Neural crest cell (in vitro differentiated cells): ENCODE measurements around the gene VMO1. TPM values are rescaled to one million over a fixed set of nuclear protein-coding genes. Genes with fewer than 3 reads are reported as not detected.

Source experiments
- DNase-seq: peaks from one replicate; pipeline ENCODE4 v3.0.0; 2021; ENCODE audit warnings: low read depth, mixed read lengths, low spot score
- H3K27ac Mint-ChIP-seq: one replicate; pipeline ENCODE4 v1.8.0; 2021; ENCODE audit warnings: mild to moderate bottlenecking, mixed read lengths; ENCODE audit not compliant: unreplicated experiment
- H3K27me3 Mint-ChIP-seq: 2 replicates; pipeline ENCODE4 v1.8.0; 2021; ENCODE audit warnings: low read depth, mild to moderate bottlenecking, mixed read lengths
- H3K36me3 Mint-ChIP-seq: 2 replicates; pipeline ENCODE4 v1.8.0; 2021; ENCODE audit warnings: low read depth, mild to moderate bottlenecking, mixed read lengths
- H3K4me1 Mint-ChIP-seq: 2 replicates; pipeline ENCODE4 v1.8.0; 2021; ENCODE audit warnings: mixed read lengths
- H3K4me3 Mint-ChIP-seq: one replicate; pipeline ENCODE4 v1.8.0; 2021; ENCODE audit warnings: mild to moderate bottlenecking, mixed read lengths
- H3K9me3 Mint-ChIP-seq: 2 replicates; pipeline ENCODE4 v1.8.0; 2021; ENCODE audit warnings: mixed read lengths
- CTCF ChIP-seq: fragments of 200-600 bp; sonication (generic); conservative IDR thresholded peaks from 2 replicates; pipeline ENCODE4 v1.5.0; 2021; ENCODE audit warnings: antibody characterized with exemption, mild to moderate bottlenecking
- total RNA-seq: library from RNA; stranded (reverse); gene quantifications from 2 replicates; pipeline ENCODE4 v1.2.1, GENCODE V29; 2021

VMO1 gene
- total RNA-seq, 1 donor from 2014 or later, result 1.0 TPM

DNA sequence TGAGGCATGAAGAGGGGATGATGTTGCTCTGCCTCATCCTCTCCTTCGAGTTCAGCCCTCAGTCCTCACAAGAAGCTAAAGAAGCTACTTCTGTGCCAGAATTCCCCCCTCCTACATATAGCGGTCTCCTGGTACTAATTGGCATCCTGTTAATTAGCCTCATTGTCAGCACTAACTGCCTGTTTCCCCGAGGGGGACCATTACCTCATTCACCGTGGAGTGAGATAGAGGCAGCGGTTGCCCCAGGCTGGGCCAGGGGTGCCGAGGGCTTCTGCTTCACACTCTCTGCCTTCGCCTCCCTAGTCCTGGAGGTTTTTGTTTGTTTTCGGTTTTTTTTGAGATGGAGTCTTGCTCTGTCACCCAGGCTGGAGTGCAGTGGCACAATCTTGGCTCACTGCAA is 41.2 kb upstream of the VMO1 start:
- H3K27ac Mint-ChIP-seq, result no peak overlapping the region
- no peaks in the 10 kb centered on the region for H3K9me3 Mint-ChIP-seq
- H3K27me3 Mint-ChIP-seq, result no peaks in the 10 kb centered on the region
- DNase-seq, result no peak
- H3K4me1 Mint-ChIP-seq, result no peaks in the 10 kb centered on the region
- TF ChIP-seq CTCF, result no peak
- no peak overlapping the region for H3K4me3 Mint-ChIP-seq
- no peaks in the 10 kb centered on the region for H3K36me3 Mint-ChIP-seq

DNA sequence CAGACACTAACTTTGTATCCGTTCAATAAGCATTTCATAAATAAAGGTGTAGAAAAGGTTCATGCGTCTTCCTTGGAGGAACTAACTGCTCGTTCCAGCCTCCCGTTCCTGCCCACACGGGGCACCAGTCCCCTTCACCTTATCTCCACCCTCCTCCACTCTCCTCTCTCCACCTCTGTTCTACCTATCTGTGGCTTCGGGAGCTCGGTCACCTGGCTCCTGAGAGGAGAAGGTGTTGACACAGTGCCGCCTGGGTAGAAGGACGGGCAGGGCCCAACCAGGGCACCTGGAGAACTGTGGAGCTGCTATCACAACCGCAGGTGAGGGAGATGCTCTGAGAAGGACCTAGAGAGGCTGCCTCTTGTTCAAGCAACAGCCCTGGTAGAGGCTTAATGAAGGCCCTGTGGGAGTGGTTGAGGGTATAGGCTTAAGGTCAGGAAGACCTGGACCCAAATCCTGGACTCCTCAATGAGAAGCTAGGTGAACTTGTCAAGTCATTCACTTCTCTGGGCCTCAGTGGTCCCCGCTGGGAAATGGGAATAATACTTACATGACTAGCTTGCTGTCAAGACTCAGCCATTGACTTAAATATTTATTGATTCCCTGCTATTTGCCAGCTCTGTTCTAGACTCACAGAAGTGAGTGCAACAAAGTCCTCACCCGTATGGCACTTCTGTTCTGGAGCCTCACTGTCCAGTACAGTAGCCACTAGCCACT is 37.4 kb upstream of the VMO1 start:
- Mint-ChIP-seq H3K36me3 (peaks cover 5% of the 10 kb centered on the region), H3K27me3 (no peaks in the 10 kb centered on the region), H3K4me1 (no peaks in the 10 kb centered on the region), H3K27ac (no peak overlapping the region), H3K4me3 (no peak overlapping the region), H3K9me3 (no peaks in the 10 kb centered on the region)
- TF ChIP-seq CTCF, result no peak
- no peak for DNase-seq

GRCh38 chr17:4822835-4823234 is 36.7 kb upstream of the VMO1 start:
- H3K9me3 Mint-ChIP-seq, result no peaks in the 10 kb centered on the region
- H3K4me1 Mint-ChIP-seq, result no peaks in the 10 kb centered on the region
- TF ChIP-seq CTCF, result no peak
- H3K4me3 Mint-ChIP-seq, result no peak overlapping the region
- no peaks in the 10 kb centered on the region for H3K27me3 Mint-ChIP-seq
- no peak overlapping the region for H3K27ac Mint-ChIP-seq
- peaks cover 5% of the 10 kb centered on the region for H3K36me3 Mint-ChIP-seq
- no peak for DNase-seq

GRCh38 chr17:4818276-4818675 is 32.1 kb upstream of the VMO1 start:
- no peak for TF ChIP-seq CTCF
- DNase-seq, result no peak
- H3K9me3 Mint-ChIP-seq, result no peaks in the 10 kb centered on the region
- no peaks in the 10 kb centered on the region for H3K27me3 Mint-ChIP-seq
- H3K27ac Mint-ChIP-seq, result no peak overlapping the region
- H3K36me3 Mint-ChIP-seq, result peaks cover 10% of the 10 kb centered on the region
- no peaks in the 10 kb centered on the region for H3K4me1 Mint-ChIP-seq
- no peak overlapping the region for H3K4me3 Mint-ChIP-seq

DNA sequence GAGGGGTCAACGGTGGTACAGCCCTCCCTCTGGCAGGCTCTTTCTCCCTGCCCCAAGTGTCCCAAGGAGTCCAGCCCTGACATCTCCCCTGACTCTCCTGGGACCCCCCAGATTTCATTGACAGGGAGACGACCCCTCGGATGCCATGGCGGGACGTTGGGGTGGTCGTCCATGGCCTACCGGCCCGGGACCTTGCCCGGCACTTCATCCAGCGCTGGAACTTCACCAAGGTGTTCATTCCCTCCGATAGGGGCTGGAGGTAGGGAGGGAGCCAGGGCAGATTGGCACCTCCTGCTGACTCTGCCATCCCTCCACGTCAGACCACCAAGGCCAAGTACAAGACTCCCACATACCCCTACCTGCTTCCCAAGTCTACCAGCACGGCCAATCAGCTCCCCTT is 30.7 kb upstream of the VMO1 start:
- H3K9me3 Mint-ChIP-seq, result no peaks in the 10 kb centered on the region
- no peaks in the 10 kb centered on the region for H3K27me3 Mint-ChIP-seq
- no peak overlapping the region for H3K27ac Mint-ChIP-seq
- peaks cover 10% of the 10 kb centered on the region for H3K36me3 Mint-ChIP-seq
- DNase-seq, result no peak
- no peak for TF ChIP-seq CTCF
- H3K4me3 Mint-ChIP-seq, result no peak overlapping the region
- H3K4me1 Mint-ChIP-seq, result no peaks in the 10 kb centered on the region
